ENCODE results near the gene POU2AF2. TPM values are rescaled to one million over a fixed set of nuclear protein-coding genes. Genes with fewer than 3 reads are reported as not detected.

Gene POU2AF2
- total RNA-seq, 1 donor = not detected

- peak within 1 kb of the TSS; percentile 60 for H3K4me2 ChIP-seq (ENCODE audit: insufficient read depth, low read length)
- no peaks in the 10 kb centered on the region for H4K20me1 ChIP-seq (ENCODE audit: insufficient read depth, low read length)
- H3K27ac ChIP-seq (ENCODE audit: low read depth, low read length) = no peak within 1 kb of the TSS
- no peaks in the 10 kb centered on the region for H3K36me3 ChIP-seq (ENCODE audit: insufficient read depth, low read length)
- no peak for TF ChIP-seq CTCF (IDR thresholded peaks at IDR 0.05; ENCODE audit: extremely low read depth, low read depth, low read length)
- peak within 1 kb of the TSS; percentile 56 for H2AFZ ChIP-seq (ENCODE audit: low read length)
- peaks cover 44% of the 10 kb centered on the region for H3K27me3 ChIP-seq (ENCODE audit: insufficient read depth, low read length)
- DNase-seq (ENCODE audit: insufficient read length, low spot score, missing footprints) = no peak
- no peaks in the 10 kb centered on the region for H3K4me1 ChIP-seq (ENCODE audit: insufficient read depth, low read length)
- no peaks in the 10 kb centered on the region for H3K79me2 ChIP-seq (ENCODE audit: insufficient read depth, low read length)
- no peaks in the 10 kb centered on the region for H3K9me3 ChIP-seq (ENCODE audit: low read depth, low read length)
- H3K4me3 ChIP-seq (ENCODE audit: insufficient read depth, low read length) = peak within 1 kb of the TSS; percentile 63
Measured at GRCh38 chr11:111298413-111299100, 53.0 kb downstream of the POU2AF2 start, which contains the start of gene POU2AF3. Gene POU2AF3, plus strand, starts transcription at chr11:111298546. Its CDS starts 36 bp downstream, at chr11:111298582.

DNA sequence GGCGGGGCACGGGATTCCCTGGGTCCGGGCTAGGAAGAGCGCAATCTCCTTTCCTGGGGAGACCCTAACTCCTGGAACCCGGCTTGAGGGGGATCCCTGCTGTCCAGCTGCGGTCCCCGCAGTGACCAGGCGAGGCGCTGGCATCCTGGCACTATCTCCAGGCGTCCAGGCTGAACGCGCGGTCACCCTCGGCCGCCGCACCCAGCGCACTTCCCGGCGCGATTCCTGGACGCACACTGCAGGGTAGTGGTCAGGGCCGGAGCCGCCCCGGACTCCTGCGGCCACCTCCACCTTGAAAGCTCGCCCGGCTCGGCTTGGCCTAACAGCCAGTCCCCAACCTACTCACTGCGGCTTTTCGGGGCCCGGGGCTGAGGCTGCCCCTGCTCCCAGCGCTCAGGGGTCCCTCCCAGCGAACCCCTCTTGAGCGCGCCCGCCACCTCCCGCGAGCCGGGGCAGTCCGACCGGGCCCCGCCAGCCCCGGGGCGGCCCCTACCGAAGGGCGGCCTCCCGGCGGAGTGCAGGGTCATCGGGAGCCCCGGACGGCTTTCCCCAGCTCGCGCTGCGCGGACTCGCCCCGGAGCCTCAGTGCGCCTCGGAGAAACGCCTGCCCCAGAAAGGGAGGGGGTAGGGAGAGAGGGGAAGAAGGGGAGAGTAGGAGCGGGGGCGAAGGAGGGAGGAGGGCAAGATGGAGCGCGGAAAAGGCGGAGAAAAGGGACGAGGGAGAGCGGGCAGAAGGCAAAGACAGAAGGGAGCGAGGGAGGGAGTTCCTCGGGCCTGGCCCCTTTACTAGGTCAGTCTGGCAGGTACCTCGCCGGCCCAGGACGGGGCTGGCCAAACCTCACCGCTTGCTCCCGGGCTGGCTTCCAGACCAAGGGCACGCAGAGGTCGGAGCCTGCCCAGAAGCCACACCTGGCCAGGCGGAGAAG lies 53.8 kb downstream of the POU2AF2 start:
- Histone ChIP-seq H3K4me3 (ENCODE audit: insufficient read depth, low read length) (peak overlapping the region; percentile 63), H2AFZ (ENCODE audit: low read length) (peak overlapping the region; percentile 77), H3K79me2 (ENCODE audit: insufficient read depth, low read length) (no peaks in the 10 kb centered on the region), H4K20me1 (ENCODE audit: insufficient read depth, low read length) (no peaks in the 10 kb centered on the region), H3K27ac (ENCODE audit: low read depth, low read length) (no peak overlapping the region), H3K27me3 (ENCODE audit: insufficient read depth, low read length) (peaks cover 44% of the 10 kb centered on the region), H3K4me2 (ENCODE audit: insufficient read depth, low read length) (peak overlapping the region; percentile 60), H3K36me3 (ENCODE audit: insufficient read depth, low read length) (no peaks in the 10 kb centered on the region), H3K9me3 (ENCODE audit: low read depth, low read length) (no peaks in the 10 kb centered on the region), H3K4me1 (ENCODE audit: insufficient read depth, low read length) (no peaks in the 10 kb centered on the region)
- peak; percentile 93 for DNase-seq (ENCODE audit: insufficient read length, low spot score, missing footprints)
- no peak for TF ChIP-seq CTCF (IDR thresholded peaks at IDR 0.05; ENCODE audit: extremely low read depth, low read depth, low read length)

DNA sequence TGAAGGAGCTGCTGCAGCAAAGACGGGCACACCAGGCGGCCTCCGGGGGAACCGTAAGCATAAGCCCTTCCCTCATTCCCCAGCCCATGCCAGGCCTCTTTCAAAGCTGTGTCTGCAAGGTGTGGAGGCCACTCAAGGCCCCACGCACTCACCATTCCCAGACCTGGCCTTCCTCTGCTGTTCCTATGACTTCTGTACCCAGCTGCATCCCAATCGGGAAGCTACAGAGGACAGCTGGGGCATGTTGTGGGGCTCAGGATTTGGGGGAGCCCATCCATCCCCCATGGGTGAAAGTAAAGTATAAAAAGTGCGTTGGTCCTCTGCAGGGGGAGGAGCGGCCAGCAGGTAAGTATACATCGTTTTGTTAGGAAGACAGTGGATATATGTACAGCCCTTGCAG lies 55.0 kb downstream of the POU2AF2 start:
- no peaks in the 10 kb centered on the region for H3K79me2 ChIP-seq (ENCODE audit: insufficient read depth, low read length)
- no peaks in the 10 kb centered on the region for H3K4me1 ChIP-seq (ENCODE audit: insufficient read depth, low read length)
- H3K9me3 ChIP-seq (ENCODE audit: low read depth, low read length) = no peaks in the 10 kb centered on the region
- DNase-seq (ENCODE audit: insufficient read length, low spot score, missing footprints) = peak; percentile 75
- peaks cover 50% of the 10 kb centered on the region for H3K27me3 ChIP-seq (ENCODE audit: insufficient read depth, low read length)
- no peak overlapping the region for H2AFZ ChIP-seq (ENCODE audit: low read length)
- no peak for TF ChIP-seq CTCF (IDR thresholded peaks at IDR 0.05; ENCODE audit: extremely low read depth, low read depth, low read length)
- no peak overlapping the region for H3K4me3 ChIP-seq (ENCODE audit: insufficient read depth, low read length)
- H4K20me1 ChIP-seq (ENCODE audit: insufficient read depth, low read length) = no peaks in the 10 kb centered on the region
- H3K4me2 ChIP-seq (ENCODE audit: insufficient read depth, low read length) = no peak overlapping the region
- H3K27ac ChIP-seq (ENCODE audit: low read depth, low read length) = no peak overlapping the region
- no peaks in the 10 kb centered on the region for H3K36me3 ChIP-seq (ENCODE audit: insufficient read depth, low read length)

All from osteoblast (primary cell).